Brain pericyte (primary cell): Measurements from ENCODE around the gene SLC12A8.

ENCODE experiments used
- DNase-seq: peaks from one replicate; pipeline ENCODE4 v3.0.0-alpha.2; 2012; ENCODE audit warnings: low read depth, low spot score

Gene SLC12A8

GRCh38 chr3:125212509-125213363, at the start of gene SLC12A8:
Gene SLC12A8 (minus strand): TSS chr3:125212748. CDS start chr3:125211349, 1,399 bp downstream.
- DNase-seq: no peak

GRCh38 chr3:125262161-125262560, 49.6 kb upstream of the SLC12A8 start:
- no peak for DNase-seq

GRCh38 chr3:125261031-125261430, 48.5 kb upstream of the SLC12A8 start:
- no peak for DNase-seq

- DNase-seq: no peak
These were observed 47.6 kb upstream of the SLC12A8 start for GRCh38 chr3:125260158-125260557.

- DNase-seq: no peak
These were observed 45.0 kb upstream of the SLC12A8 start for GRCh38 chr3:125257536-125257935.

GRCh38 chr3:125256675-125257074, 44.1 kb upstream of the SLC12A8 start:
- no peak for DNase-seq

- no peak for DNase-seq
These were observed 38.4 kb upstream of the SLC12A8 start for GRCh38 chr3:125250973-125251372.

- DNase-seq: no peak
These were observed 33.7 kb upstream of the SLC12A8 start for GRCh38 chr3:125246237-125246636.

GRCh38 chr3:125245521-125245920, 33.0 kb upstream of the SLC12A8 start:
- no peak for DNase-seq

GRCh38 chr3:125240496-125240895, 27.9 kb upstream of the SLC12A8 start:
- DNase-seq: no peak

GRCh38 chr3:125239266-125239665, 26.7 kb upstream of the SLC12A8 start:
- DNase-seq: no peak

GRCh38 chr3:125238759-125239158, 26.2 kb upstream of the SLC12A8 start:
- no peak for DNase-seq

GRCh38 chr3:125236331-125236903, 23.9 kb upstream of the SLC12A8 start:
- DNase-seq: no peak

- DNase-seq: no peak
These were observed 22.3 kb upstream of the SLC12A8 start for GRCh38 chr3:125234831-125235230.

GRCh38 chr3:125232401-125232800, 19.9 kb upstream of the SLC12A8 start:
- no peak for DNase-seq

- DNase-seq: no peak
These were observed 19.3 kb upstream of the SLC12A8 start for GRCh38 chr3:125231895-125232294.

GRCh38 chr3:125229707-125230106, 17.2 kb upstream of the SLC12A8 start:
- DNase-seq: no peak

- no peak for DNase-seq
These were observed 16.6 kb upstream of the SLC12A8 start for GRCh38 chr3:125229168-125229567.

GRCh38 chr3:125221831-125222230, 9.3 kb upstream of the SLC12A8 start:
- DNase-seq: no peak

GRCh38 chr3:125220727-125221429, 8.3 kb upstream of the SLC12A8 start:
- DNase-seq: no peak

GRCh38 chr3:125220183-125220582, 7.6 kb upstream of the SLC12A8 start:
- no peak for DNase-seq

- DNase-seq: no peak
These were observed 6.7 kb upstream of the SLC12A8 start for GRCh38 chr3:125219261-125219701.
